Transverse colon (tissue), 3 donors: ENCODE measurements around the gene TMEM270.
"Not testable (repeated sequence)": the region's sequence is repeated elsewhere in the genome, so short reads cannot be mapped to it uniquely, and the experiment has no call there.

Experiments
- CTCF ChIP-seq, 5 experiments: fragments of 200-600 bp in 3 of 5; fragments of 450-650 bp in 2 of 5; sonication (generic) in 3 of 5; IDR thresholded peaks; 1 replicate in 2 of 5; 2 replicates in 3 of 5; pipeline ENCODE4 v1.5.1; 2016 to 2017; ENCODE audit warnings: antibody characterized with exemption in 5 of 5, inconsistent platforms in 3 of 5, mild to moderate bottlenecking in 2 of 5, moderate library complexity in 1 of 5
- EP300 ChIP-seq: sonication (generic); formaldehyde crosslinking; IDR thresholded peaks from one replicate; pipeline ENCODE4 v1.6.1; 2017; ENCODE audit warnings: antibody characterized with exemption, low read depth
- POLR2A ChIP-seq: fragments of 450-650 bp; IDR thresholded peaks from one replicate; pipeline ENCODE4 v1.6.1; 2016; ENCODE audit warnings: antibody characterized with exemption, mild to moderate bottlenecking, moderate library complexity

- TF ChIP-seq POLR2A; CTCF (IDR thresholded peaks at IDR 0.05); EP300: not testable (repeated sequence)
These were observed 39.2 kb upstream of the TMEM270 start for GRCh38 chr7:73821597-73822285.
